Right lobe of liver (tissue), 6 donors: ENCODE measurements around the gene TUNAR. TPM values are rescaled to one million over a fixed set of nuclear protein-coding genes. Genes with fewer than 3 reads are reported as not detected.

Experiments
- ATAC-seq, 4 donors: fragments of 200-7000 bp; cut with Tn5 transposase; one replicate each; pipeline ENCODE4 v1.9.1; 2020; ENCODE audit warnings: mild to moderate bottlenecking in 4 of 4, moderate library complexity in 4 of 4
- DNase-seq, 3 donors: peaks; one replicate each; pipeline ENCODE4 v3.0.0-alpha.2; 2020
- H3K27ac ChIP-seq, 3 donors: fragments of 200-600 bp; one replicate each; pipeline ENCODE4 v1.8.0; 2022
- H3K27me3 ChIP-seq, 2 donors: fragments of 200-600 bp; one replicate each; pipeline ENCODE4 v1.8.0; 2022
- H3K36me3 ChIP-seq, 4 donors: fragments of 200-600 bp; sonication (generic) in 1 of 4; one replicate each; pipeline versions ENCODE4 v1.5.1 to v1.8.0; 2017 to 2022; ENCODE audit warnings: control low read depth in 1 of 4
- H3K4me1 ChIP-seq, 4 donors: fragments of 200-600 bp; sonication (generic) in 1 of 4; one replicate each; pipeline versions ENCODE4 v1.5.1 to v1.8.0; 2017 to 2022; ENCODE audit warnings: control low read depth in 1 of 4
- H3K4me3 ChIP-seq, 3 donors: fragments of 200-600 bp; one replicate each; pipeline ENCODE4 v1.8.0; 2022
- H3K9me3 ChIP-seq, 4 donors: fragments of 200-600 bp; sonication (generic) in 1 of 4; one replicate each; pipeline versions ENCODE4 v1.5.1 to v1.8.0; 2017 to 2022; ENCODE audit warnings: control low read depth in 1 of 4
- POLR2A ChIP-seq: fragments of 450-650 bp; IDR thresholded peaks from one replicate; pipeline ENCODE4 v1.6.1; 2017; ENCODE audit warnings: antibody characterized with exemption, mild to moderate bottlenecking
- WGBS: methylation state at CpG from one replicate; pipeline ENCODE4 v1.1.6; 2018; ENCODE audit warnings: low coverage, low lambda C conversion rate; ENCODE audit not compliant: insufficient coverage; ENCODE audit errors: missing lambda C conversion rate; 5-methylcytosine and 5-hydroxymethylcytosine counted together
- intact Hi-C, 2 donors: fragments of 100-400 bp; cut with DNase I; formaldehyde crosslinking; loops; one replicate each; pipeline versions ENCODE4 v1.11.2 to v1.14.1; 2022
- total RNA-seq, 6 experiments: library from RNA; depleted of rRNA in 2 of 6; stranded (reverse); fragments of >200 nt in 2 of 6; fragmentation: NEBNext Ultra II Directional in 3 of 6; extraction: Animal tissue kit (Norgen Biotek cat#: 25700) in 3 of 6; gene quantifications; one replicate each; pipeline versions ENCODE4 v1.1.0 to v1.2.4, GENCODE V29; 2016 to 2023
- TF ChIP-seq, protein P1 (sequence below), 4 donors: fragments of 200-600 bp in 3 of 4; fragments of 450-650 bp in 1 of 4; IDR thresholded peaks; one replicate each; pipeline versions ENCODE4 v1.5.1 to v1.8.0; 2016 to 2022; ENCODE audit warnings: antibody characterized with exemption in 4 of 4, mild to moderate bottlenecking in 2 of 4
- donor health status: DM: no; HTN: yes; CAD: no.
- donor health status: DM: no; HTN: no; CAD: no.
- donor health status: DM: no; HTN: no; CAD: no.
- donor health status: DM: no; HTN: yes; CAD: no.
- donor health status: DM: no; HTN: yes; CAD: no.

Gene TUNAR
- total RNA-seq, 6 experiments from 2014 or later, result not detected

DNA sequence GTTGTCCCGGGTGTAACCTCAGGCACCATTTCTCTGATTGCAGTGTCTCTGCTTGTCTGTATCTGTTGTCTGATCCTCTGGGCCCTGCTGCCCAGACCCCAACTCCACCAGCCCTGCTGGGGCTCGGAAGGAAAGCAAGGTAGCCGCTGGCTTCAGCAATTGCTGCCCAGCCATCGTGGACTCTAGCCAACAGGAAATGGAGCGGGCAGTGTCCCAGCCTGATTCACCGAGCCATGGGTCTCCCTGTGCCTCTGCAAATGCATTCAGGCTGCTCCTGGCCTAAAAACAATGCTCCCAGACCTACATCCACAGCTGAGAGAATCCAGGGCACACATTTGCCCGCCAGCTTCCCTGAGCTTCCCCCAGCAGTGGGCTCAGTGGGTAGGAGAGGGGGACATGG is 9.2 kb downstream of the TUNAR start:
- Histone ChIP-seq H3K4me3 (no peak overlapping the region), H3K27ac (no peak overlapping the region), H3K9me3 (no peaks in the 10 kb centered on the region), H3K4me1 (no peaks in the 10 kb centered on the region), H3K27me3 (no peaks in the 10 kb centered on the region), H3K36me3 (no peaks in the 10 kb centered on the region)
- WGBS, result 33% methylated on average over 4 of the region's 7 CpGs
- ATAC-seq (no peak), DNase-seq (no peak)
- intact Hi-C loops, result no loop called here
- TF ChIP-seq, protein P1, sequence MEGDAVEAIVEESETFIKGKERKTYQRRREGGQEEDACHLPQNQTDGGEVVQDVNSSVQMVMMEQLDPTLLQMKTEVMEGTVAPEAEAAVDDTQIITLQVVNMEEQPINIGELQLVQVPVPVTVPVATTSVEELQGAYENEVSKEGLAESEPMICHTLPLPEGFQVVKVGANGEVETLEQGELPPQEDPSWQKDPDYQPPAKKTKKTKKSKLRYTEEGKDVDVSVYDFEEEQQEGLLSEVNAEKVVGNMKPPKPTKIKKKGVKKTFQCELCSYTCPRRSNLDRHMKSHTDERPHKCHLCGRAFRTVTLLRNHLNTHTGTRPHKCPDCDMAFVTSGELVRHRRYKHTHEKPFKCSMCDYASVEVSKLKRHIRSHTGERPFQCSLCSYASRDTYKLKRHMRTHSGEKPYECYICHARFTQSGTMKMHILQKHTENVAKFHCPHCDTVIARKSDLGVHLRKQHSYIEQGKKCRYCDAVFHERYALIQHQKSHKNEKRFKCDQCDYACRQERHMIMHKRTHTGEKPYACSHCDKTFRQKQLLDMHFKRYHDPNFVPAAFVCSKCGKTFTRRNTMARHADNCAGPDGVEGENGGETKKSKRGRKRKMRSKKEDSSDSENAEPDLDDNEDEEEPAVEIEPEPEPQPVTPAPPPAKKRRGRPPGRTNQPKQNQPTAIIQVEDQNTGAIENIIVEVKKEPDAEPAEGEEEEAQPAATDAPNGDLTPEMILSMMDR (IDR thresholded peaks at IDR 0.05), result no peak
- TF ChIP-seq POLR2A, result no peak

DNA sequence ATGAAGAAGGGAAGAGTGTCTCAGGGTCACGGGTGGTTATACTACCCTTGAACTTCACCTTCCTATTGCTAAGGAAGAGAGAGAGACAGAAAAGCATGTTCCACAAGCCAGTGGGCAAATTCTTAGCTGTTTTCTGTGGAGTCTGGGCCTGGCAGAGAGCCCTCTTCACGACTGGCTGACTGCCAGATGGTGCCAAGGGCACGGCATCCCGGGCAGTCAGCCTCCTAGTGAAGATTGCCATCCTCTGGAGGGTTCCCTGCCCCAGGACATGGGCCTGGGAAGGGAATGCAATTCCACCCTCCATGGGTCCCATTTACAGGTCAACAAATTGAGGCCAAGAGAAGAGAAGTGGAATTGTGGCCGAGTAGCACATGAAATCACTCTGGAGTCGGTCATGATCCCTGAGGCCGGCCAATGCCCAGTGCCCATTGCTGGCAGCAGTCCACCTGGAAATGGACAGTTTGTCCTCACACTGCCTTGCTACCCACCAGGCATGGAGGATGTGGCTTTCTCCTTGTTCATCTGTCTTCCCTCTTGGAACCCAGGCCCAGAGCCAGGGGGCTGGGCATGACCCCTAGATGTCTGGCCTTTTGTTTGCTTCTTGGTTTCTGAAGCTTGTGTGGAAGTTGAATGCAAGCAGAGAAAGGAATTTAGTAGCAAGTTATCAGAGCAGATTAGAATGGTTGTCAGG is 9.9 kb downstream of the TUNAR start:
- H3K4me3 ChIP-seq, result no peak overlapping the region
- H3K27ac ChIP-seq, result no peak overlapping the region
- H3K27me3 ChIP-seq, result no peaks in the 10 kb centered on the region
- DNase-seq (no peak), ATAC-seq (no peak)
- no peak for TF ChIP-seq POLR2A
- TF ChIP-seq, protein P1 (IDR thresholded peaks at IDR 0.05), result no peak
- no peaks in the 10 kb centered on the region for H3K36me3 ChIP-seq
- H3K9me3 ChIP-seq, result no peaks in the 10 kb centered on the region
- no peaks in the 10 kb centered on the region for H3K4me1 ChIP-seq
- WGBS, result 27% methylated on average over 3 of the region's 7 CpGs
- intact Hi-C loops, result no loop called here

DNA sequence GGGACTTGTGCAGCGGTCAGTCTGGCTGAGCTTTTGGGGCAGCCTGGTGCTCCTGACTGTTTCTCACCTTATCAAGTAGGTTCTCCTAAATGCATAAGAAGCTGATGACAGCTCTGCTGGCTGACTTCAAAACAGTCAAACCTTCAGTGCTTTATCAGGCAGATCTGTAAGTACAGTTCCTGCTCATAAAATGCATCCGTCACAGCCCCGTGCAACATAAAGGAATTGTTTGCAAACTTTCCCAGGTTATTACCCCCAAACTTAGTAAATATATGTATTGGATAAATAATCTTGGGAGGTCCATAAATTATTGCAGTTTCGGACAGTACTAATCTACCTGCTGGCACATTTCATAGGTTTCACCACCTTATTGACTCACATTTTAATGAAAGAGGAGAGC is 10.7 kb downstream of the TUNAR start:
- intact Hi-C loops, result no loop called here
- 62% methylated on average over 4 of the region's 4 CpGs for WGBS

DNA sequence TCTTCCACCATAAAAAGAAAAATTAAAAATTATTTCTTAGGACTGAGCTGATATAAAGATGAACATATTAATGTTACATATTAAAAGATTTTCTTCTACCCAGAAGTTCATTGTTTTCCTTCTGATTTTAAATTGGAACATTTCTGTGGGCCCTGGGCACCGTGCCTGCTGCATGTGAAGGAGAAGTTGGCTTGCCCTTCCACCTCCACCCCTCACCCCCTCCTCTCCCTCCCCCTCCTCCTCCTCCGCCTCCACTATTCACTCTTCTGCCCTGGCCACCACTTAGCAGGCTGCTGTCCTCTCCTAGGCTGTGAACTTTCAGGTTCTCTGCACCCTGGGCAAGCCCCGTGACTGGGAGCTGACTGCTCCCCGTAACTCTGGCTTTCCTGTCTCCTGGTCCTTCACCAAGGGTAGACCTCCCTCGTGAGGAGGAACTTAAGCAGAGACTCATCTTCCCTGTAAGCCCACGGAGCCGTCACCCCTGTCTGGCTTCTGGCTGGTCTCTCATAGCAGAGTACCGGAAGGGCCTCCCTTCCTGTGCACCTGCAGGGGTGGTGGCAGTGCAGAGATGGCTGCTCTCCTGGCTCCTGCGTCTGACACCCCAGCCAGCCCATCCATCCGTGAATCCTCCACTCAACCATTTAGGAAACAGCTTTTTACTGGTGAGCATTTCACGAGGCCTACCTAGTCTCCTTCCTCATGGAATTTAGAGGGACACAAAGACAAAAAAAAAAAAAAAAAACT is 12.8 kb downstream of the TUNAR start:
- no peak for DNase-seq
- TF ChIP-seq, protein P1 (IDR thresholded peaks at IDR 0.05), result no peak
- TF ChIP-seq POLR2A, result no peak
- Histone ChIP-seq H3K36me3 (no peaks in the 10 kb centered on the region), H3K9me3 (no peaks in the 10 kb centered on the region), H3K27ac (no peak overlapping the region), H3K27me3 (no peaks in the 10 kb centered on the region), H3K4me3 (no peak overlapping the region), H3K4me1 (no peaks in the 10 kb centered on the region)
- no peak for ATAC-seq
- intact Hi-C loops, result no loop called here
- 54% methylated on average over 11 of the region's 11 CpGs for WGBS

More for the DNA sequence above, 10.7 kb downstream of the TUNAR start:
- TF ChIP-seq, protein P1 (IDR thresholded peaks at IDR 0.05), result no peak
- TF ChIP-seq POLR2A, result no peak
- Histone ChIP-seq H3K4me1 (no peaks in the 10 kb centered on the region), H3K27ac (no peak overlapping the region), H3K4me3 (no peak overlapping the region), H3K36me3 (no peaks in the 10 kb centered on the region), H3K9me3 (no peaks in the 10 kb centered on the region), H3K27me3 (no peaks in the 10 kb centered on the region)
- ATAC-seq (no peak), DNase-seq (no peak)
